Activated CD4-positive, alpha-beta T cell treated with anti-CD3 and anti-CD28 coated beads, Interleukin-10, Interleukin-2, amounts not matched to agents 100 ng/mL and 50 ng/mL, durations not matched to agents 16 hours and 8 hours (primary cell): ENCODE results near the gene SLC4A3.

Experiments used
- DNase-seq: peaks from one replicate; pipeline ENCODE4 v3.0.0-alpha.2; 2020

SLC4A3 gene

GRCh38 chr2:219634171-219634940 lies 6.9 kb downstream of the SLC4A3 start:
- DNase-seq = no peak

DNA sequence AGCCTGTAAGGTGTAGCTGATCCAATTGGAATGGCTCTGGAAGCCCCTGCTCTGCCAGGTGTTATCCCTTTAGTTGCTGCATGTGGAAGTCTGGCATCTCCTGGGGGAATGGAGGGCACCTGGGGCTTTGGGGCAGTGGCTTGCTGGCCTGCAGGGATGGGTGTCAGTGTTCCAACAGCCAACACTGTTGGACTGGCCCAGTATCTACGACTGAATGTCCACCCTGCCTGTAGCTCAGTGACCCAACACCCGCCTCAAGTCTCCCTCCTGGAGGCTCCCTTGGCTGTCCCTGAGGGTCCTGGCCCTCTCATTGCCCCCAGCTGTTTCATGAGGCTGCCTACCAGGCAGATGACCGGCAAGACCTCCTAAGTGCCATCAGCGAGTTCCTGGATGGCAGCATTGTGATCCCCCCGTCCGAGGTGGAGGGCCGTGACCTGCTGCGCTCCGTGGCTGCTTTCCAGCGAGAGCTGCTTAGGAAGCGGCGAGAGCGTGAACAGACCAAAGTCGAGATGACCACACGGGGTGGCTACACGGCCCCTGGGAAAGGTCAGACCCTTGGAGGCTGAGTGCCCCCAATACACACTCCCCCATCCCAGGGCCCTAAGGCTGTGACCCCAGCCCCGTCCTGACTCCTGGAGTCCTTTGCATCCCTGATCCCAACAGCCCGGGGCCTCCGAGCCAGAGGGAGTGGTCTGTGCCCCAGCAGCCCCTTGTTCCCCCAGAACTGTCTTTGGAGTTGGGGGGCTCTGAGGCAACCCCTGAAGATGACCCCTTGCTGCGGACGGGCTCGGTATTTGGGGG lies 7.7 kb downstream of the SLC4A3 start:
- DNase-seq = no peak

- no peak for DNase-seq
Observed at GRCh38 chr2:219636144-219636915, 8.9 kb downstream of the SLC4A3 start.

DNA sequence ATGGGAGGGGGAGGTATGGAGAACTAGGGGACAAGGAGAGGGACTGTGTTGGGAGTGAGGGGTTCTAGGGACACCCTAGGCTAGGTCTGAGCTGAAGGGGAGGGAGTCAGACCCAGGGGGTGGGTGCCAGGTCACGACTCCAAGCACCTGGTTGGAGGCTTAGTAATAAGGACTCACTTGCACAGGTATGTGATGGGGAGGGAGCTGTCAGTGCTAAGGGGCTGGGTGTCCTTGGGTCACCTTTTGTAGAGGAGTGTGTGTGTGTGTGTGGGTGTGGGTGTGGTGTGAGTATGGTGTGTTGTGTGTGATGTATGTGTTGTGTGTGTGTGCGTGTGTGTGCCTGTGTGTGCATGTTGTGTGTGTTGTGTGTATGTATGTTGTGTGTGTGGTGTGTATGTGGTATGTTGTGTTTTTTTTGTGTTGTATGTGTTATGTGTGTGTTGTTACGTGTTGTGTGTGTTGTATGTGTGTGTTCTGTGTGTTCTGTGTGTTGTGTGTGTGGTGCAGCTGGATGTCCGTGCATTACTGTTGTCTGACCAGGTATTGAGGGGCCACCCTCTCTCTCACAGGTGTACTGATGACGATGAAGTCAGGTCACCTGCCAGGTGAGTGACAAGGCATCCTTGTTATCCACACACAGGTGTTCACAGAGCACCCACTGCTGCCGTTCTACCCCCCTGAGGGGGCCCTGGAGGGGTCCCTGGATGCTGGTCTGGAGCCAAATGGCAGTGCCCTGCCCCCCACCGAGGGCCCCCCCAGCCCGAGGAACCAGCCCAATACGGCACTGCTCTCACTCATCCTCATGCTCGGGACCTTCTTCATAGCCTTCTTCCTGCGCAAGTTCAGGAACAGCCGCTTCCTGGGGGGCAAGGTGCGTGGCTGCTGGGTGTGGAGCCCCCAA lies 9.8 kb downstream of the SLC4A3 start:
- no peak for DNase-seq

GRCh38 chr2:219637842-219638185 lies 10.4 kb downstream of the SLC4A3 start:
- DNase-seq = no peak

DNA sequence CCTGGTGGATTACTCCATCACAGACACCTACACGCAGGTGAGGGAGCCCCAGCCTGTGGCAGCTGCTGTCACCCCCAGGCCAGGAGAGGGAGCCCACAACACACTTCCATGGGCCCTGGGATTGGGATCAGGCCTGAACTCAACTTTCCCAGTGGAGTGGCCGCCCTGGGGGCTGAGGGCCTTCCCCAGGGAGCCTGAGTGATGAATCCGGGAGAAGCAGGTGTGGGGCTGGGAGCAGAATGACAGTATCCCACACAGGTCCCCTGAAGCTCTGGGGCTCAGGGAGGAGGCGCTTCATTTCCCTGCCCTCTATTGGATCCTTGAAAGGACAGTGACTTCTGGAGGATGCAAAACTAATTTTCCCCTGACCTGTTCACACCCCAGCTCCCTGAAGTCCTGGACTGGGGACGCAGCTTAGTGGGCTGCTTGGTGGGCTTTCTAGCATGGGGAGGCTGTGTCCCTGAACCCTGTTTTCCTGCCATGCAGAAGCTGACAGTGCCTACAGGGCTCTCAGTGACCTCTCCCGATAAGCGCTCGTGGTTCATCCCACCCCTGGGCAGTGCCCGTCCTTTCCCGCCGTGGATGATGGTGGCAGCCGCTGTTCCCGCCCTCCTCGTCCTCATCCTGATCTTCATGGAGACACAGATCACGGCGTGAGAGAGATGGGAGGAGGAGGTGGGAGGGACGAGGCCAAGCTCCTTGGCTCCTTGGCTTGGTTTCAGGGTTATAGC lies 11.0 kb downstream of the SLC4A3 start:
- DNase-seq = no peak

DNA sequence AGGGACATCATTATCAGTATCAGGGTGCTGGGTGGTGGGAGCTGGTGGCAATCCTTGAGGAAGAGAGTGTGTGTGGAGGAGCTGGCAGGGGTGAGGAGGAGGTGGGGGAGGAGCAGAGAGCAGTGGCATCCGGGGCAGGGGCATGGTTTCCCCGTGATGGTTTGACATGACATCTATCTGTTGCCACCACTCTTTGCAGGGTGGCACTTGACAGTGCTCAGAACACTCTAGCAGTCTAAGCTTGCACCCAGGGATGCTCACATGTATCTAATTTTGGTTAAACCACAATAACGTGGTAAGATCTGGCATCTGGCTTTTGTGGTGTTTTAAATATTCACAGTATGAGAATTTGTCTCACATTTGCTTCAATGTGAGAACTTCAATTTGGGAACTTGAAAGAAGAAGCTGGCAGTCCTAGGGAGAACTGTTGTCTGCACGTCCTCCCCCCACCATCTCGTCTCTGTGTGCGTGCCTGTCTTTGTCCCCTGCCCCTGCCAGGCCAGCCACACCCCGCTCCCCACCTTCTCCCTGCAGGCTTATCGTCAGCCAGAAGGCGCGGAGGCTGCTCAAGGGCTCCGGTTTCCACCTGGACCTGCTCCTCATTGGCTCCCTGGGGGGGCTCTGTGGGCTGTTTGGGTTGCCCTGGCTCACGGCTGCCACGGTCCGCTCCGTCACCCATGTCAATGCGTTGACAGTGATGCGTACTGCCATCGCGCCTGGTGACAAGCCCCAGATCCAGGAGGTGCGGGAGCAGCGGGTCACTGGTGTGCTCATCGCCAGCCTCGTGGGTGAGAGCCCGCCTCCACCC lies 11.7 kb downstream of the SLC4A3 start:
- peak; percentile 28 for DNase-seq

GRCh38 chr2:219641390-219642068 lies 14.1 kb downstream of the SLC4A3 start:
- DNase-seq = no peak

GRCh38 chr2:219642069-219642454 lies 14.6 kb downstream of the SLC4A3 start:
- no peak for DNase-seq

- peak; percentile 94 for DNase-seq
Observed at GRCh38 chr2:219642465-219643083, 15.1 kb downstream of the SLC4A3 start.

- DNase-seq = no peak
Observed at GRCh38 chr2:219643084-219643473, 15.6 kb downstream of the SLC4A3 start.

DNA sequence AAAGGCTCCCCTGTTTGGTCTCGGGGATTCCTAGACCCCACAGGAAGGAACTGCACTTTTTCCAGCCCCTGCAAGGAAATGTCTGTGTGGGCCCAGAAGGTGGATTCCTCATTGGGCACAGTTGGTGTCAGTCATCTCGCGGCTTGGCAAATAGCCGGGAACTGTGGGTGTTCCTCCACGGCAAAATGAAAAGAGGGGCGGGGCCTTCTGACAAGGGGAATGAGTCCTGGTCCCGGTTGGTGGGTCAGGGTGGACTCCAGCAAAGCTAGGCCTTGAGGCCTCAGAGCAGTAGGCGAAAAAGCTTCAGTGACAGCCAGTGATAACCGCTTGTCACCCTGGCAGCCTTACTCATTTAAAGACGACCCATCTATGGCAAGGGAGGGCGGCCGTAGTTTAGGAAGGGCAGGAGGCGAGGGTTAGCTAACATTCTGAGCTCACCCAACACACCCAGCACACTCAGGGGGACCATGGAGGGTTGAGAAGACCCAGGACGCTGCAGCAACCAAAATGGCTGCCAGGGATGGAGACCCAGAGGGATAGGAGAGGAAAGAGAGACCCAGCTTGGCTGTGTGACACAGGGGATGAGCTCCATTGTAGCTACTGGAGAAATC lies 16.5 kb downstream of the SLC4A3 start:
- no peak for DNase-seq

DNA sequence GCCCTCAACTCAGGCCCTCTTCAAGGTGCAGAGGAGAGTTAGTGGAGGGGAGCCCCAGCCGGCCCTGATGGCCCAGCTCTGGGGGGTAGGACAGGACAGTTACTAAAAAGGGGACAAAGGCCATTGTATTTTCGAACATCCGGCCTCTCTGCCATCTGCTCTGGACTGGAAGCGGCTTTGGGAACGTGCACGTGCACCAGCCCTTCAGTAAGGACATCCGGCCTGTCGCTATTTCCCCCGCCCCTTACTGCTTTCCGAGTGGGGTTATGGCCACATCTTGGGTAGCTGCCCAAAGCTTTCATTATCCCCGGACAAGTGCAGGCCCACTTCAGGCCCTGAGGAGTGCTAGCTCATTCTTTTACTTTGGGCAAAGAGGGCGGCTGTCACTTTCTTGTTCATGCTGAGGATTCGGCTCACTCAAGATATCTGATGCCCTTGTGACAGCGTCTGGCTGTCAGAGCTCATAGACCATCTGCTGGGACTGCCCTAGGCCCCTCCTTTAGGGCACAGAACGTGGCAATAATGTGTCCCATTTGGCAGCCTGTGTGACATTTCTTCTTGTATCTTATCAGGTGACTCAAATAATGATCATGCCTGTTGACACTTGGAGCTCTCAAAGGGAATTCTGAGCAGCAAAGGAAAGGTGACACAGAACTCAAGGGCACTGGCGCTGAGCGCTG lies 17.5 kb downstream of the SLC4A3 start:
- DNase-seq = no peak

DNA sequence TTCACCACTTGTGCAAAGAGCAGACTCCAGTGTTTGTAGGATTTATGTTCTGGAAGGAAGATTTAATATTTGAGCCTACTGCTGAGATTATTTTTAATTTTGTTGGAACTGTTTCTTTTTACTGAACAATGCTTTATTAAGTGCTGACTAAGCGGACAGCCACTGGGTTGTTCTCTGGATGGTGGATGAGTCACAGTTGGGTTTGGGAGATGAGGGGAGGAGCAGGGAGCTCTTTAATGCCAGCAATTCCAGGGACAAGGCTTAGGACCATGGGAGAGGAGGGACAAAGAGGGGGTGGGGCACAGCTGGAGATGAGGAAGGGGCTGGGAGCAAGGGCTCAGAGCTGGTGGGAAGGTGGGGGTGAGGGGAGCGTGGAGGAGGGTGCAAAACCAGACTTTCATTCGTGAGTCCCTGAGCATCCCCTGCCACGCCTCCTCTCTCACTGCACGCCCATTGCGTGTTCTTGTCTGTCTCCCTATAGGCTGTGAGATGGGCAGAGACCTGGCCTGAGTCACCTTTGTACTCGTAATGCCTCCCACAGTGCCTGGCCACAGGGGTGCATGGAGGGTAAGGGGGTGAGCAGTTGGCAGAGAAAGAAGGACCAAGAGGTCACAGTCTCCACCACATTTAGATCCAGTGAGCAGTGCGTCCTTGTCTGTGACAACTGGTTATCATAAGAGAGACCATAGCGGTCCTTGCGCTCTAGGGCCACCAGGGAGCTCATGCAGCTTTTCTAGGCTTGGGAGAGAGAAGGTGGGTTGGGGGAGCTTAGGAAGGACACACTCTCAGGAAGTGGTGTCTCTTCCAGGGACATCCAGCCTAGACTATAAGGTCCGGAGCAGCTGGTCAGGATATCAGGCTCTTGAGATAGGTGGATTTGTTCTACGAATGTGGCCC lies 18.4 kb downstream of the SLC4A3 start:
- no peak for DNase-seq

DNA sequence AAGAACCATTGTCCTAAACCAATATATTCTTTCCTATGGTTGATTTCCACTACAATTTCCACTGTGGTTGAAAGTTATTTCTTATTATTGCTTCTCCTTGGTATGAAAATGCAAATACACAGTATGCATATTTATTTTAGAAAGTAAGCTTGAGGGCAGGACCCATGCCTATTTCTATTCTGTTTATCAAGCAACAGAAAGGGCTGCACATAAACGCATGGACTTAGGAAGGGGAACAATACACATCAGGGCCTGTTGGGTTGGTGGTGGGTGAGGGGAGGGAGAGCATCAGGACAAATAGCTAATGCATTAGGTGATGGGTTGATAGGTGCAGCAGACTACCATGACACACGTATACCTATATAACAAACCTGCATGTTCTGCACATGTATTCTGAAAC lies 20.7 kb downstream of the SLC4A3 start:
- DNase-seq = no peak

DNA sequence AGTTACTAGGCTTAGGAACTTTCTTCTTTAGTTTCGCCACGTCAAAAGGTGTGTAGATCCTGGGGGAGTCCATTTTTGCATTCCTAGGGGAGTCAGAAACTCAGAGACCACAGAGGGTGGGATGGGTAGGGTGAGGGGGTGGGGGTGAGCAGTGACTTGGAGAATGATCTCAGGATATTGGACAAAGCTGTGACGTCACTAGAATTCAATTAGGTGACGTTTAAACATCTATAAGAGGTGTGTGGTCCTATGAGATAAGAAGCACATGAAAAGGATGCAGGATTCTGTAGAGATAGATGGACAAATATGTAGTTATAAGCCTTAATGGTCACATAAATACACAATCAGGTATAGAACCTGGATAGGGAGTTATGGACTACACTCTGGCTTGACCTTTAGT lies 21.5 kb downstream of the SLC4A3 start:
- no peak for DNase-seq

DNA sequence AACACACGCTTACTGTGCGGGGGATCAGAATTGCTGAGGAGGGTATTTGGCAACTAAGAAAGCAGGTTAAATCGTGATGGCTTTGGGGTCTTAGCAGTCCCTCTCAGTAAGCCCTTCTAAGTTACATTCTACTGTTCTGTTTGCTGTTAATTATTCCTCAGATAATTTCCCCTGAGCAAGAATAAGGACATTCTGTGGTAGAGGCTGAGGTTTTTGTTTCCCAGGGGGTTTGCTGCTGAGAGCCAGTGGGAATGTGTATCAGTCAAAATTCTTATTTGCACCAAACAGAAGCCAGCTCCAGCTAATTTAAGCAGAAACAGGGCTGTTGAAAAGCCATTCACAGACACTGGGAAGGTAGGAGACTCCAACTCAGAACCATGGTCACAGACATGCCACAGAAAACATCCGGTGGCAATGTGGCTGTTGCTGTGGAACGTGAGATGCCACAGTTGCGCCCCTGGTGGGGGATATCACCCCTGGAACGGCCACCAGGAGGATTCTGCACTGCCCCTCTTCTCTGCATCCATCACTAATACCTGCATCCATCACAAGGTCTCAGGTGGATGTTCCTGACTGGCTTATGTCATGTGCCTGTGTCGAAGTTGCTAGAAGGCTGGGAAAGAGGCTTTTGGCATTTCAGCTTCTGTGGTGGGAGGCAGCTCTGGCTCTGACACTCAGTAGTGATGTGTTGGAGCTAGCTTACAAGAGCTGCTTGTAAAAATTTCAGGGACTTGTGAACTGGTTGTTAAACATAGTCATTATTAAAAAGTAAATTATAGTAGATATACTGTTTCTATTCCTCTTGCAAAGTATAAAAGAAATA lies 23.2 kb downstream of the SLC4A3 start:
- DNase-seq = no peak
